ENCODE measurements around the gene RXRB.

RXRB gene

DNA sequence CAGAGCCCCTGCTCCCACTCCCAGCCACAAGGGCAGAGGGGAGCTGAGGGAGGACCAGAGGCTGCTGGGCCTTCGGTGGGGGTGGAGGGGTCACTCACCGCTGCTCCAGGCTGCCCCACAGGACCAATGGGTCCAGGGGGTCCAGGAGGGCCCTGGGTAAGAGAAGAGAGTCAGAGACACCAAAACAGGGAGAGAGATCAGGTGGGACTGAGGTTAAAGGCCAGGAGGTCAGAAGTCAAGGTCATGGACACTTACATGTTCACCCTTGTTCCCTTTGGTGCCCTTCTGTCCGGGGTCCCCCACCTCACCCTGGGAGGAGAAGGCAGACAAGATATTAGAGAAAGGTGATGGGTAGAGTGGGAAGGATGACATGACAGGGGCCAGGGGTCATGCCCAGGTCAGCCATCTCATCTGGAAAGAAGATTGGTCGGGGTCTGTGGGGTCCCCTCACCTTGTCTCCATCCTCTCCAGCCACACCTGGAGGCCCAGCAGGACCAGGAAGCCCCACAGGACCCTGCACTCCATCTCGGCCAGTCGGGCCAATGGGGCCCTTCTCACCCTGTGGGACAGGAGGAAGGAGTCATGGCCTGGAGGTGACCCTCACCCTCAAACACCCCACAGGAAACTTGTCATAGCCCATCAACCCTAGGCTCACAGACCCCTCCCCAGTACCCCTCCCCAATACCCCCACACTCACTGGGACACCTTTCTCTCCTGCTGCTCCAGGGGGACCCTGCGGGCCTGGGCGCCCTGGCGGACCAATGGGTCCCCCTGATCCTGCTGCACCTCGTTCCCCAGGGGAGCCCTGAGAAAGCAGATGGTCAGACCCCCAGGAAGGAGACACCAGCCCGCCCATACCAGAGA is 29.2 kb downstream of the RXRB start:
- Histone ChIP-seq H3K27me3 (replicated peaks; ENCODE audit: insufficient read depth, low read length) (peaks cover 31% of the 10 kb centered on the region), H3K36me3 (replicated peaks; ENCODE audit: insufficient read depth, low read length) (no peaks in the 10 kb centered on the region), H3K9me2 (replicated peaks; ENCODE audit: insufficient read depth, low read length) (no peaks in the 10 kb centered on the region), H3K9me3 (replicated peaks; ENCODE audit: insufficient read depth, low read length) (no peaks in the 10 kb centered on the region), H2AFZ (ENCODE audit: low read length) (no peak overlapping the region), H3F3A (ENCODE audit: insufficient read depth, low read length) (no peaks in the 10 kb centered on the region), H4K20me1 (ENCODE audit: insufficient read depth, low read length) (no peaks in the 10 kb centered on the region), H3K4me3 (ENCODE audit: low read length) (no peak overlapping the region), H3K4me2 (ENCODE audit: low read depth, low read length) (no peak overlapping the region), H3K9ac (ENCODE audit: low read length) (no peak overlapping the region), H3K4me1 (ENCODE audit: low read length) (no peaks in the 10 kb centered on the region), H3K79me2 (ENCODE audit: low read length) (no peaks in the 10 kb centered on the region), H3K27ac (ENCODE audit: low read length) (no peak overlapping the region)
- DNase-seq, result no peak
- TF ChIP-seq EZH2 (optimal IDR thresholded peaks at IDR 0.05; ENCODE audit: low read depth, low read length), result no peak
- no peak for TF ChIP-seq EZH2phosphoT487 (IDR thresholded peaks at IDR 0.05; ENCODE audit: low read length)
- no peak for TF ChIP-seq CTCF (IDR thresholded peaks at IDR 0.05; ENCODE audit: low read length)

DNA sequence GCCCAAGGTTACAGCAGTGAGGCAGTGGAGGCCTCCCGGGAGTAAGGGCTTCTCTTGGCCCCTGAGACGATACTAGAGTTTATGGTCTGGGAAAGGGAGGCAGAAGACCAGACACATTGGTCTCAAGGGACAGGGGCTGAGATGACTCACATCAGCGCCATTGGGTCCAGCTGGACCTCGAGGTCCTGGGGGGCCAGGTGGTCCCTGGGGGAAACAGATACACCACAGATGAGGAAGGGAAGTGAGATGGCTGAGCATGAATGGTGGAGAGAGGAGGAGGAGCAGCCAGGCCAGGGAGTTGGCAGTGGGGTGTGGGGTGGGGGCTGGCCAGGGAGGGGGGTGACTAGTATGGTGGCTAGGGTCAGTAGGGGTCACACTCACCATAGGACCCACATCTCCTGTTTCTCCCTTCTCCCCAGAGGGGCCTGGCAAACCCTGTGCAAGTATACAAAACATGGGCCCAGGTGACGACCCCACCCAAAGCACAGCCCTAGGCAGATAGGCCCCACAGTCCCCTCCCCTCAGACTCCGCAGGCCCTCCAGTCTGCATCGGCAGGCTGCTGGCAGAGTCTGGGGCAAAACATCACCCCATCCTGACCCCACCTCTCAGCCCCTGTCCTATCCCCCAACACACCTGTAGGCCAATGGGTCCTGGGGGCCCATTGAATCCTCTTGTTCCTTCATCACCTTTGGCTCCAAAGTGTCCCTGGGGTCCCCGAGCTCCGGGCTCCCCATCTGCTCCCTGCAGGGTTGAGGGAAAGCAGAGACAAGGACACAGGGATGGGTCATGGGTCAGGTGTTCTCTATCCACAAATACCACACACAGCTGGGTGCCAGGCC is 30.1 kb downstream of the RXRB start:
- Histone ChIP-seq H3K4me2 (ENCODE audit: low read depth, low read length) (no peak overlapping the region), H3K27me3 (replicated peaks; ENCODE audit: insufficient read depth, low read length) (peaks cover 31% of the 10 kb centered on the region), H3K27ac (ENCODE audit: low read length) (no peak overlapping the region), H3K9me2 (replicated peaks; ENCODE audit: insufficient read depth, low read length) (no peaks in the 10 kb centered on the region), H4K20me1 (ENCODE audit: insufficient read depth, low read length) (no peaks in the 10 kb centered on the region), H3K79me2 (ENCODE audit: low read length) (no peaks in the 10 kb centered on the region), H3K9me3 (replicated peaks; ENCODE audit: insufficient read depth, low read length) (no peaks in the 10 kb centered on the region), H3K36me3 (replicated peaks; ENCODE audit: insufficient read depth, low read length) (no peaks in the 10 kb centered on the region), H3K9ac (ENCODE audit: low read length) (no peak overlapping the region), H3F3A (ENCODE audit: insufficient read depth, low read length) (no peaks in the 10 kb centered on the region), H3K4me1 (ENCODE audit: low read length) (no peaks in the 10 kb centered on the region), H2AFZ (ENCODE audit: low read length) (no peak overlapping the region), H3K4me3 (ENCODE audit: low read length) (no peak overlapping the region)
- DNase-seq, result no peak
- no peak for TF ChIP-seq EZH2phosphoT487 (IDR thresholded peaks at IDR 0.05; ENCODE audit: low read length)
- TF ChIP-seq CTCF (IDR thresholded peaks at IDR 0.05; ENCODE audit: low read length), result no peak
- TF ChIP-seq EZH2 (optimal IDR thresholded peaks at IDR 0.05; ENCODE audit: low read depth, low read length), result no peak

DNA sequence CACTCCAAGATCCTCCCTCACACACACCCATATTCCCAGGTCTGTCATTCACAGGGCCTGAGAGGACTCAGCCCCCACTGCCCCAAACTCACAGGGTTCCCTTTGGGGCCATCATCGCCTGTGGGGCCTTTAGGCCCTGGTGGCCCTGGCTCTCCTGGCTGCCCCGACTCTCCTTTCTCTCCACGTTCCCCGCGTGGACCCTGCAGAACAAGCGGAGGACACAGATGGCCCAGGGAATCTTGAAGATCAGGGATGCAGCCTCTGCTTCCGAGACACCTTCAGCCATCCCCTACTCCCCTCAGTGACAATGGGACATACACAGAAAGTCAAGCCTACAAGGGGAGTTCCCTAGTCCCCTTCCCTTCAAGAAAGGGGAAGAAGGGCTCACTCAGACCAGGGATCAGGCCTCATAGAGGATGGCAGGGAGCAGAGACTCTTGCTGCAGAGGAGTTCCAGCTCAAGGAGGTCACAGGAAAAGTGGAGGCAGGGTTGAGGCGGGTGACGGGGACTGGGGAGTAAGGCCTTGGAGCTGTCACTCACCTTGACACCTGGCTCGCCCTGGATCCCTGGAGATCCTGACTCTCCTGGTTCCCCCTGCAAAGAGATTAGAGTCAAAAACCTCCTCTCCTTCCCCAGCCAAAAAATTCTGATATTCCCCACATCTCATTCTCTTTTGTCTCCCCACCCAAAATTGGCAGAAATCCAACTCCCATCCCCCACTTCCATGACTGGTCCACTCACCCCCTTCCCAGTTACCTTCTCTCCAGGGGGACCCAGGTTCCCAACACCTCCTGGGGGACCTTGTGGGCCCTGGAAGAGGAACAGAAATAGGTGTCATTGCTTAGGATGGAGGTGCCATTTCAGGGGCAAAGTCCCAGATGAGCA is 30.9 kb downstream of the RXRB start:
- no peaks in the 10 kb centered on the region for H3K36me3 ChIP-seq (replicated peaks; ENCODE audit: insufficient read depth, low read length)
- no peak for DNase-seq
- H3K9me3 ChIP-seq (replicated peaks; ENCODE audit: insufficient read depth, low read length), result no peaks in the 10 kb centered on the region
- no peak overlapping the region for H2AFZ ChIP-seq (ENCODE audit: low read length)
- H3K27me3 ChIP-seq (replicated peaks; ENCODE audit: insufficient read depth, low read length), result peaks cover 28% of the 10 kb centered on the region
- H4K20me1 ChIP-seq (ENCODE audit: insufficient read depth, low read length), result no peaks in the 10 kb centered on the region
- no peaks in the 10 kb centered on the region for H3K79me2 ChIP-seq (ENCODE audit: low read length)
- H3K4me2 ChIP-seq (ENCODE audit: low read depth, low read length), result no peak overlapping the region
- H3K27ac ChIP-seq (ENCODE audit: low read length), result no peak overlapping the region
- H3K4me3 ChIP-seq (ENCODE audit: low read length), result no peak overlapping the region
- no peaks in the 10 kb centered on the region for H3K4me1 ChIP-seq (ENCODE audit: low read length)
- H3F3A ChIP-seq (ENCODE audit: insufficient read depth, low read length), result no peaks in the 10 kb centered on the region
- TF ChIP-seq CTCF (IDR thresholded peaks at IDR 0.05; ENCODE audit: low read length) (no peak), EZH2 (optimal IDR thresholded peaks at IDR 0.05; ENCODE audit: low read depth, low read length) (no peak), EZH2phosphoT487 (IDR thresholded peaks at IDR 0.05; ENCODE audit: low read length) (no peak)
- H3K9ac ChIP-seq (ENCODE audit: low read length), result no peak overlapping the region
- no peaks in the 10 kb centered on the region for H3K9me2 ChIP-seq (replicated peaks; ENCODE audit: insufficient read depth, low read length)
